GM12875 (cell line): ENCODE data around the gene ABHD17C.

Experiments
- H3K4me3 ChIP-seq: one replicate; pipeline ENCODE4 v1.5.1; 2011; ENCODE audit warnings: low read depth, low read length, control low read depth
- CTCF ChIP-seq: IDR thresholded peaks from 2 replicates; pipeline ENCODE4 v1.5.1; 2011; ENCODE audit warnings: low read depth, mild to moderate bottlenecking, control low read depth, inconsistent platforms, low read length, moderate library complexity, borderline replicate concordance; ENCODE audit not compliant: insufficient read depth

Gene ABHD17C

GRCh38 chr15:80674245-80674614 is 20.9 kb upstream of the ABHD17C start:
- no peak overlapping the region for H3K4me3 ChIP-seq
- no peak for TF ChIP-seq CTCF

- TF ChIP-seq CTCF = no peak
- H3K4me3 ChIP-seq = no peak overlapping the region
Measured at GRCh38 chr15:80677041-80677440, 18.1 kb upstream of the ABHD17C start.

GRCh38 chr15:80679167-80679803 is 15.8 kb upstream of the ABHD17C start:
- TF ChIP-seq CTCF = no peak

GRCh38 chr15:80679804-80680175 is 15.3 kb upstream of the ABHD17C start:
- no peak overlapping the region for H3K4me3 ChIP-seq
- TF ChIP-seq CTCF = no peak

More at GRCh38 chr15:80679167-80679803, 15.8 kb upstream of the ABHD17C start:
- H3K4me3 ChIP-seq = no peak overlapping the region

- no peak overlapping the region for H3K4me3 ChIP-seq
- TF ChIP-seq CTCF = no peak
Measured at GRCh38 chr15:80682201-80682600, 12.9 kb upstream of the ABHD17C start.

GRCh38 chr15:80684697-80685096 is 10.4 kb upstream of the ABHD17C start:
- H3K4me3 ChIP-seq = no peak overlapping the region
- TF ChIP-seq CTCF = no peak

- no peak for TF ChIP-seq CTCF
- H3K4me3 ChIP-seq = no peak overlapping the region
Measured at GRCh38 chr15:80685628-80686027, 9.5 kb upstream of the ABHD17C start.
